Chondrocyte (in vitro differentiated cells): Measurements from ENCODE around the gene NFIA. TPM values are rescaled to one million over a fixed set of nuclear protein-coding genes. Genes with fewer than 3 reads are reported as not detected.

Experiments
- DNase-seq: peaks from one replicate; pipeline ENCODE4 v3.0.0; 2021; ENCODE audit warnings: mixed read lengths, low spot score
- H3K27ac Mint-ChIP-seq: one replicate; pipeline ENCODE4 v1.8.0; 2021; ENCODE audit warnings: mild to moderate bottlenecking, moderate library complexity, mixed read lengths; ENCODE audit not compliant: unreplicated experiment
- H3K27me3 Mint-ChIP-seq: 2 replicates; pipeline ENCODE4 v1.8.0; 2021; ENCODE audit warnings: low read depth, mixed read lengths
- H3K36me3 Mint-ChIP-seq: 2 replicates; pipeline ENCODE4 v1.8.0; 2021; ENCODE audit warnings: low read depth, mixed read lengths
- H3K4me1 Mint-ChIP-seq: 2 replicates; pipeline ENCODE4 v1.8.0; 2021; ENCODE audit warnings: low read depth, mild to moderate bottlenecking, mixed read lengths
- H3K4me3 Mint-ChIP-seq: one replicate; pipeline ENCODE4 v1.8.0; 2021; ENCODE audit warnings: mild to moderate bottlenecking, moderate library complexity, mixed read lengths; ENCODE audit not compliant: unreplicated experiment
- H3K9me3 Mint-ChIP-seq: 2 replicates; pipeline ENCODE4 v1.8.0; 2021; ENCODE audit warnings: low read depth, mixed read lengths
- long read RNA-seq: library from polyadenylated mRNA; stranded (forward); transcript quantifications from one replicate; pipeline ENCODE4 v2.0.0, GENCODE V29; 2021
- total RNA-seq: library from RNA; stranded (reverse); gene quantifications from 3 replicates; pipeline ENCODE4 v1.2.1, GENCODE V29; 2021
- TF ChIP-seq, protein P1 (sequence below): fragments of 200-600 bp; sonication (generic); IDR thresholded peaks from 2 replicates; pipeline ENCODE4 v1.5.0; 2021; ENCODE audit warnings: antibody characterized with exemption, mild to moderate bottlenecking, moderate library complexity

The NFIA gene
- total RNA-seq = 43.0 to 64.1 TPM (median 47.3 TPM) in 3 replicates
- long read RNA-seq, full-length matches to known transcripts = 21 of 31 reads
- long read RNA-seq, partial matches to known transcripts = 3 of 31 reads
- long read RNA-seq, other reads (novel, unspliced or antisense) = 7 of 31 reads

DNA sequence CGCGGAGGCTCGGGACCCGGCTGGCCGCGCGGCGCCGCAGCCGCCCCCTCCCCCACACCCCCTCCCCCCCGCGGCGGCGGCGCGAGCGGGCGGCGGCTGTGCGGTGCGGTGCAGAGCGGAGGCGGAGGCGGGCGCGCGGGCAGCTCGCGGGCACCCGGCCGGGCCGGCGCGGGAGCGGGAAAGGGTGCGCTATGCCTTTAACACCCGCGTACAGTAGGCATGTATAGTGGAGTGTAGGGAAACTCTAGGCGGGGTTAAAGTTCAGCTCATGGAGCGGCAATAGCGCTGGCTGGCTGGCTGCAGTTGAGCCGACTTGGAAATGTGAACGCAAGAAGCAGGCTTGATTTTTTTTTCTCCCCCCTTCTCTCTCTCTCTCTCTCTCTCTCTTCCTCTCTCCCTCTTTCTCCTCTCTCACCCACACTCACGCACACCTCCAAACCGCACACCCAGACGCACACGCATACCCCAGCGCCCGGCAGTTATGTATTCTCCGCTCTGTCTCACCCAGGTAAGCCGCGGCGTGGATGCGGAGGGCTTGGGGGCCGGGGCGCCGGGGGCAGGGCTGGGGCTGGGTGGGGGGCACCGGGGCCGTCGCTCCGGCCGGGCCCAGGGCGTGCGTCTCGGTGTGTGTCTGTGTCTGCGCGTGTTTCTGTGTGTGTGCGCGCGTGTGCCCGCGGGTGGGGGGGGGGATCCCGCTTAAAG lies at the start of gene NFIA:
NFIA (plus strand) TSS at position 251 of the 702 bp plus-strand sequence.
- TF ChIP-seq, protein P1, sequence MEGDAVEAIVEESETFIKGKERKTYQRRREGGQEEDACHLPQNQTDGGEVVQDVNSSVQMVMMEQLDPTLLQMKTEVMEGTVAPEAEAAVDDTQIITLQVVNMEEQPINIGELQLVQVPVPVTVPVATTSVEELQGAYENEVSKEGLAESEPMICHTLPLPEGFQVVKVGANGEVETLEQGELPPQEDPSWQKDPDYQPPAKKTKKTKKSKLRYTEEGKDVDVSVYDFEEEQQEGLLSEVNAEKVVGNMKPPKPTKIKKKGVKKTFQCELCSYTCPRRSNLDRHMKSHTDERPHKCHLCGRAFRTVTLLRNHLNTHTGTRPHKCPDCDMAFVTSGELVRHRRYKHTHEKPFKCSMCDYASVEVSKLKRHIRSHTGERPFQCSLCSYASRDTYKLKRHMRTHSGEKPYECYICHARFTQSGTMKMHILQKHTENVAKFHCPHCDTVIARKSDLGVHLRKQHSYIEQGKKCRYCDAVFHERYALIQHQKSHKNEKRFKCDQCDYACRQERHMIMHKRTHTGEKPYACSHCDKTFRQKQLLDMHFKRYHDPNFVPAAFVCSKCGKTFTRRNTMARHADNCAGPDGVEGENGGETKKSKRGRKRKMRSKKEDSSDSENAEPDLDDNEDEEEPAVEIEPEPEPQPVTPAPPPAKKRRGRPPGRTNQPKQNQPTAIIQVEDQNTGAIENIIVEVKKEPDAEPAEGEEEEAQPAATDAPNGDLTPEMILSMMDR = no peak
- Mint-ChIP-seq H3K27me3 (no peaks in the 10 kb centered on the region), H3K4me1 (peaks cover 77% of the 10 kb centered on the region), H3K4me3 (peak within 1 kb of the TSS; percentile 92), H3K27ac (peak within 1 kb of the TSS; percentile 94), H3K36me3 (peaks cover 2% of the 10 kb centered on the region), H3K9me3 (no peaks in the 10 kb centered on the region)
- no peak for DNase-seq

DNA sequence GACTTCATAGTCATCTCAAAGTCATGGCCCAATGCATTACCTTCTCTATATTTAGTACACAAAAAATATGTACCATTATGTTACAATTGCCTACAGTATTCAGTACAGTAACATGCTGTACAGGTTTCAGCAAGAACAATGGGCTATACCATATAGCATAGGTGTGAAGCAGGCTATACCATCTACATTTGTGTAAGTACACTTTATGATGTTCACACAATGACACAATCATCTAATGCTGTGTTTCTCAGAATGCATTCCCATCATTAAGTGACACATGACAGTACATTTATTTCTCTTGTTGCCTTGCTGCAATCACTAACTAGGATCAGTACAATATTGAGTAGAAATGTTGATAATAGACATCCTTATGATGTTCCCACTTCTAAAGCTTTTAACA lies 46.5 kb upstream of the NFIA start:
- DNase-seq = no peak
- Mint-ChIP-seq H3K27ac (no peak overlapping the region), H3K4me3 (no peak overlapping the region), H3K27me3 (no peaks in the 10 kb centered on the region), H3K36me3 (no peaks in the 10 kb centered on the region), H3K9me3 (no peaks in the 10 kb centered on the region), H3K4me1 (no peaks in the 10 kb centered on the region)
- TF ChIP-seq, protein P1 = no peak

DNA sequence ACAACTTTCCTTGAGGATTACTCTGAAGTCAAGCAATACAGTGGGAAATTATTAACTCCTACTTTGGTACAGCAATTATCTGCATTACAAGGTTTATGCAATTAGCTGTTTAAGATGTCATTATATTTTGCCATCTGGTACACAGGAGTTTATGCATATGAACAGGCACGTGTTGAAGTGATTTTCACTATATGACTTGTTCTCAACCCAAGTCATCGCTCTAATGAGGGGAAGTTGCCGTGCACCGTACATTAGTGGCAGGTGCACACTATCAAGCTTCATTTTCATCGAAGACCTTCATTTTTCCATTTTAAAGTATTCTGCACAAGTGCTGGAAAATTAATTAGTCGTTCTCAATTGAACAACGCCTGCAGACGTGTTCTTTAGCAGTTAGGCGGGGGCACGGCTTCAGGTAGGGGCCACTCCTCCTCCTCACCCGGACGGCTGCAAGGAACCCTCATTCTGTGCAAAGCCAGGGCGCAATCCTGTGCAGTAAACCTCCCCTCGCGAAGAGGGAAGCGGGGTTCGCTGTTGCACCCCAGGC lies 39.8 kb upstream of the NFIA start:
- no peaks in the 10 kb centered on the region for H3K9me3 Mint-ChIP-seq
- H3K36me3 Mint-ChIP-seq = no peaks in the 10 kb centered on the region
- H3K27ac Mint-ChIP-seq = no peak overlapping the region
- H3K27me3 Mint-ChIP-seq = no peaks in the 10 kb centered on the region
- H3K4me1 Mint-ChIP-seq = peaks cover 3% of the 10 kb centered on the region
- H3K4me3 Mint-ChIP-seq = peak overlapping the region; percentile 73
- DNase-seq = no peak
- TF ChIP-seq, protein P1 = peak; percentile 22

DNA sequence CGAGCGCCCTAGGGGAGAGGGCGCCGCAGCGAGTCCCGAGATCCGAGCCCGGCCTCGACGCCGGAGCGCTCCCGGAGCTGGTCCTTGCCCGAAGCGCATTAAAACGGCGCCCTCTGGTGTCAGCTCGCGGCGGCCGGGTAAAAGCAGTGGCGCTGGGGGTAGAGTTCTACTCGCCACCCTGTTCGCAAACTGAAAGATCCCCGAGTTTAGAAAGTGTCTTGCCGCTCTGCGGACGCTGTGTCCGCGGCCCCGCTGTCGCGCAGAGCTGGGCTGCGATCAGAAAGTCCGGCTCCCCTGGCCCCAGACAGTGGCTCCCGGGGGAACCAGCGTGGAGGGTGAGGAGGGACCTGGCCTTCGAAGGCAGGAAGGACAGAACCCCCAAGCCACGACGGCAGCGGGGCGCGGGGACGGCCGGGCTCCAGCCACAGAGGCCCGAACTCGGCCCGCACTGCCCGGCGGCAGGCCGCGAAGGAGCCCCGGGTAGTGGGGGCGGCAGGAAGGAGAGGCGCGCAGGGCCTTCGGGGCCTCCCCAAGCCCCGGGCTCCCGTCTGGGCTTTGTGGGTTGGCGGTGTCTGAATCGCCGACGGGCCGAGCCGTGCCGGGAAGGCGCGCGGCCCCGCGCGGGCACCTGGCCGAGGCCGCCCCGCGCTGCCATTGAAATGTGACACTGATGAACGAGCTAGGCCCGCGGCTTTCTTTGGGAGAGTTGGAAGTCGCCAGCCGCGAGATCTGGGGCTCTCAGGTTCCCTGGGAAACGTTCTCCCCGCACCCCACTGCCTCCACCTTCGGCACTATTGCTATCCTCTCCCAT lies 39.1 kb upstream of the NFIA start:
- DNase-seq = no peak
- no peaks in the 10 kb centered on the region for H3K36me3 Mint-ChIP-seq
- H3K27me3 Mint-ChIP-seq = no peaks in the 10 kb centered on the region
- peak overlapping the region; percentile 32 for H3K27ac Mint-ChIP-seq
- TF ChIP-seq, protein P1 = peak; percentile 99
- no peaks in the 10 kb centered on the region for H3K9me3 Mint-ChIP-seq
- H3K4me3 Mint-ChIP-seq = peak overlapping the region; percentile 73
- peaks cover 3% of the 10 kb centered on the region for H3K4me1 Mint-ChIP-seq

DNA sequence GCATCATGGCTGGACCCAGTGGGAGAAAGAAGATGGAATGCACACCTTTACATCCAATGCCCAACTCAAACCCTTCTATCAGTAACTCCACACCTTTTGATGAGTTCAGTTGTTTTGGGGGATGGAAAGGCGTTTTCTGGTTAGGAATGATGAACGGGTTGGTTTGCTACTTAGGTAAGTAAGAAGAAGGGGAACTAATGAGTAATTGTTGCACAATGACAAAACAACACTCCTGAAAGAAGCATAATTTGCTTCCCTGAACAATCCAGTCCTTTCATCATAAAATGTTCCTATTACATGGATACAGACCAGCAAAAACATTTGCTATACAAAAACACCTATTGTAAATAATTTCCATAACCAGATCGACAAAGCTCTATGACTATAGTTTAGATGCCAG lies 35.9 kb upstream of the NFIA start:
- Mint-ChIP-seq H3K4me3 (no peak overlapping the region), H3K27ac (no peak overlapping the region), H3K4me1 (peaks cover 11% of the 10 kb centered on the region), H3K36me3 (no peaks in the 10 kb centered on the region), H3K27me3 (no peaks in the 10 kb centered on the region), H3K9me3 (no peaks in the 10 kb centered on the region)
- TF ChIP-seq, protein P1 = no peak
- no peak for DNase-seq
